Measurements from ENCODE around the gene LLPH. TPM values are rescaled to one million over a fixed set of nuclear protein-coding genes. Genes with fewer than 3 reads are reported as not detected.

LLPH gene
- total and polyA plus RNA-seq, 2 of the 13 experiments (the other 11 are each of a cell fraction or from before 2014, with no cell fraction given), result 4.2 to 25.6 TPM

GRCh38 chr12:66169221-66170170 is 38.9 kb upstream of the LLPH start, which contains the start of gene TMBIM4 (continued):
- TF ChIP-seq EP300 (IDR thresholded peaks at IDR 0.05; ENCODE audit: low read depth in 2 of 2, low read length in 2 of 2) (peak in 1 of 2 experiments; percentile 26; a peak in 1 of 4 replicates), EP300 (CRISPR knock-in tag; IDR thresholded peaks at IDR 0.05; ENCODE audit: borderline replicate concordance) (no peak), SMAD9 (CRISPR knock-in tag; IDR thresholded peaks at IDR 0.05) (peak; percentile 34; the same call in 1 of the 2 replicates), RFX3 (CRISPR knock-in tag; IDR thresholded peaks at IDR 0.05) (no peak), AGO2 (optimal IDR thresholded peaks at IDR 0.05; ENCODE audit: low read depth, low read length) (peak; percentile 87), KDM2A (CRISPR knock-in tag; IDR thresholded peaks at IDR 0.05; ENCODE audit: borderline replicate concordance, low read depth) (peak; percentile 83; the same call in 1 of the 2 replicates), KLF9 (CRISPR knock-in tag; IDR thresholded peaks at IDR 0.05; ENCODE audit: low read depth) (no peak), TBX2 (CRISPR knock-in tag; IDR thresholded peaks at IDR 0.05; ENCODE audit: borderline replicate concordance) (peak; percentile 75), ZNF550 (CRISPR knock-in tag; IDR thresholded peaks at IDR 0.05; ENCODE audit: borderline replicate concordance) (no peak), MZF1 (CRISPR knock-in tag; IDR thresholded peaks at IDR 0.05; ENCODE audit: borderline replicate concordance) (no peak), NFE2 (CRISPR knock-in tag; IDR thresholded peaks at IDR 0.05) (no peak), PHF20 (CRISPR knock-in tag; IDR thresholded peaks at IDR 0.05) (peak; percentile 91), NFIB (CRISPR knock-in tag; IDR thresholded peaks at IDR 0.05; ENCODE audit: borderline replicate concordance) (no peak), GPBP1L1 (CRISPR knock-in tag; IDR thresholded peaks at IDR 0.05) (no peak), NKX3-1 (CRISPR knock-in tag; IDR thresholded peaks at IDR 0.05) (no peak), ZSCAN12 (CRISPR knock-in tag; IDR thresholded peaks at IDR 0.05) (peak; percentile 68; the same call in 1 of the 2 replicates), HNRNPUL1 (IDR thresholded peaks at IDR 0.05; ENCODE audit: low read depth, low read length) (no peak), TGIF2 (CRISPR knock-in tag; IDR thresholded peaks at IDR 0.05) (peak; percentile 48; the same call in 1 of the 2 replicates), SP140L (CRISPR knock-in tag; IDR thresholded peaks at IDR 0.05; ENCODE audit: borderline replicate concordance) (no peak), MAFG (CRISPR knock-in tag; IDR thresholded peaks at IDR 0.05) (no peak), SIN3B (IDR thresholded peaks at IDR 0.05; ENCODE audit: low read length) (no peak), ELF4 (CRISPR knock-in tag; IDR thresholded peaks at IDR 0.05; ENCODE audit: borderline replicate concordance) (peak; percentile 96)
- TF ChIP-seq, protein P1, sequence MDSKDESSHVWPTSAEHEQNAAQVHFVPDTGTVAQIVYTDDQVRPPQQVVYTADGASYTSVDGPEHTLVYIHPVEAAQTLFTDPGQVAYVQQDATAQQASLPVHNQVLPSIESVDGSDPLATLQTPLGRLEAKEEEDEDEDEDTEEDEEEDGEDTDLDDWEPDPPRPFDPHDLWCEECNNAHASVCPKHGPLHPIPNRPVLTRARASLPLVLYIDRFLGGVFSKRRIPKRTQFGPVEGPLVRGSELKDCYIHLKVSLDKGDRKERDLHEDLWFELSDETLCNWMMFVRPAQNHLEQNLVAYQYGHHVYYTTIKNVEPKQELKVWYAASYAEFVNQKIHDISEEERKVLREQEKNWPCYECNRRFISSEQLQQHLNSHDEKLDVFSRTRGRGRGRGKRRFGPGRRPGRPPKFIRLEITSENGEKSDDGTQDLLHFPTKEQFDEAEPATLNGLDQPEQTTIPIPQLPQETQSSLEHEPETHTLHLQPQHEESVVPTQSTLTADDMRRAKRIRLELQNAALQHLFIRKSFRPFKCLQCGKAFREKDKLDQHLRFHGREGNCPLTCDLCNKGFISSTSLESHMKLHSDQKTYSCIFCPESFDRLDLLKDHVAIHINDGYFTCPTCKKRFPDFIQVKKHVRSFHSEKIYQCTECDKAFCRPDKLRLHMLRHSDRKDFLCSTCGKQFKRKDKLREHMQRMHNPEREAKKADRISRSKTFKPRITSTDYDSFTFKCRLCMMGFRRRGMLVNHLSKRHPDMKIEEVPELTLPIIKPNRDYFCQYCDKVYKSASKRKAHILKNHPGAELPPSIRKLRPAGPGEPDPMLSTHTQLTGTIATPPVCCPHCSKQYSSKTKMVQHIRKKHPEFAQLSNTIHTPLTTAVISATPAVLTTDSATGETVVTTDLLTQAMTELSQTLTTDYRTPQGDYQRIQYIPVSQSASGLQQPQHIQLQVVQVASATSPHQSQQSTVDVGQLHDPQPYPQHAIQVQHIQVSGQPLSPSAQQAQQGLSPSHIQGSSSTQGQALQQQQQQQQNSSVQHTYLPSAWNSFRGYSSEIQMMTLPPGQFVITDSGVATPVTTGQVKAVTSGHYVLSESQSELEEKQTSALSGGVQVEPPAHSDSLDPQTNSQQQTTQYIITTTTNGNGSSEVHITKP (CRISPR knock-in tag; IDR thresholded peaks at IDR 0.05; ENCODE audit: low read depth), result peak; percentile 28; the same call in 1 of the 2 replicates
- TF ChIP-seq, protein P2, sequence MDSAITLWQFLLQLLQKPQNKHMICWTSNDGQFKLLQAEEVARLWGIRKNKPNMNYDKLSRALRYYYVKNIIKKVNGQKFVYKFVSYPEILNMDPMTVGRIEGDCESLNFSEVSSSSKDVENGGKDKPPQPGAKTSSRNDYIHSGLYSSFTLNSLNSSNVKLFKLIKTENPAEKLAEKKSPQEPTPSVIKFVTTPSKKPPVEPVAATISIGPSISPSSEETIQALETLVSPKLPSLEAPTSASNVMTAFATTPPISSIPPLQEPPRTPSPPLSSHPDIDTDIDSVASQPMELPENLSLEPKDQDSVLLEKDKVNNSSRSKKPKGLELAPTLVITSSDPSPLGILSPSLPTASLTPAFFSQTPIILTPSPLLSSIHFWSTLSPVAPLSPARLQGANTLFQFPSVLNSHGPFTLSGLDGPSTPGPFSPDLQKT (CRISPR knock-in tag; IDR thresholded peaks at IDR 0.05; ENCODE audit: borderline replicate concordance), result no peak
